PC-9 (cell line): ENCODE data around the gene SLC9B1. TPM values are rescaled to one million over a fixed set of nuclear protein-coding genes. Genes with fewer than 3 reads are reported as not detected.
"Not testable (repeated sequence)": the region's sequence is repeated elsewhere in the genome, so short reads cannot be mapped to it uniquely, and the experiment has no call there.

Source experiments
- BruUV-seq: library from RNA; stranded (reverse); fragments of 400-500 nt; replicated peaks from 2 replicates; lab custom pipeline; 2021; lab: Mats Ljungman, UMichigan
- CTCF ChIA-PET: fragments of 300-600 bp; sonication (Branson Sonifier 250); formaldehyde crosslinking; loops from one replicate; lab custom pipeline; 2022; ENCODE audit warnings: antibody characterized with exemption; lab: Charles Lee
- POLR2A ChIA-PET: fragments of 300-600 bp; sonication (Branson Sonifier 250); formaldehyde crosslinking; loops from one replicate; lab custom pipeline; 2022; ENCODE audit warnings: antibody characterized with exemption; ENCODE audit not compliant: unreplicated experiment; lab: Charles Lee
- DNase-seq, 2 experiments: peaks; one replicate each; pipeline versions ENCODE4 v3.0.0 to v3.0.0-alpha.2; 2015 to 2022; ENCODE audit warnings: mixed read lengths in 1 of 2
- H2AFZ ChIP-seq: fragments of 200-600 bp; sonication (generic); 2 replicates; pipeline ENCODE4 v1.8.1; 2017; ENCODE audit warnings: antibody characterized with exemption
- H3F3A ChIP-seq: fragments of 200-600 bp; sonication (generic); 2 replicates; pipeline ENCODE4 v1.8.1; 2017; ENCODE audit warnings: antibody characterized with exemption, mild to moderate bottlenecking, low read depth; ENCODE audit not compliant: insufficient read depth
- H3K27ac ChIP-seq: fragments of 200-600 bp; sonication (generic); 2 replicates; pipeline ENCODE4 v1.6.1; 2016; ENCODE audit warnings: mixed run types
- H3K27me3 ChIP-seq: fragments of 200-600 bp; sonication (generic); 2 replicates; pipeline ENCODE4 v1.6.1; 2016; ENCODE audit warnings: low read depth, mixed run types; ENCODE audit not compliant: insufficient read depth
- H3K36me3 ChIP-seq: fragments of 200-600 bp; sonication (generic); 2 replicates; pipeline ENCODE4 v1.6.1; 2016; ENCODE audit warnings: low read depth, mixed run types
- H3K4me1 ChIP-seq: fragments of 200-600 bp; sonication (generic); replicated peaks from 2 replicates; pipeline ENCODE4 v1.6.1; 2016; ENCODE audit warnings: mixed run types; ENCODE audit not compliant: insufficient read depth
- H3K4me2 ChIP-seq: fragments of 200-600 bp; sonication (generic); 2 replicates; pipeline ENCODE4 v1.6.1; 2017; ENCODE audit warnings: mixed run types
- H3K4me3 ChIP-seq: fragments of 200-600 bp; sonication (generic); 2 replicates; pipeline ENCODE4 v1.6.1; 2016; ENCODE audit warnings: mixed run types
- H3K79me2 ChIP-seq: fragments of 200-600 bp; sonication (generic); 2 replicates; pipeline ENCODE4 v1.6.1; 2017; ENCODE audit warnings: low read depth, mixed run types
- H3K9me2 ChIP-seq: fragments of 200-600 bp; sonication (generic); 2 replicates; pipeline ENCODE4 v1.8.1; 2017; ENCODE audit warnings: mild to moderate bottlenecking; ENCODE audit not compliant: insufficient read depth
- H3K9me3 ChIP-seq: fragments of 200-600 bp; sonication (generic); 2 replicates; pipeline ENCODE4 v1.8.1; 2016; ENCODE audit warnings: low read depth; ENCODE audit not compliant: insufficient read depth
- H4K20me1 ChIP-seq: fragments of 200-600 bp; sonication (generic); 2 replicates; pipeline ENCODE4 v1.8.1; 2017; ENCODE audit not compliant: insufficient read depth
- EZH2 ChIP-seq: fragments of 200-600 bp; sonication (generic); IDR thresholded peaks from 2 replicates; pipeline ENCODE4 v1.8.0; 2017; ENCODE audit warnings: antibody characterized with exemption, low read depth
- intact Hi-C: fragments of 100-400 bp; cut with micrococcal nuclease; formaldehyde crosslinking; loops from one replicate; pipeline ENCODE4 v1.10.0; 2022; ENCODE audit not compliant: unreplicated experiment
- total RNA-seq: library from RNA; stranded (reverse); gene quantifications from 2 replicates; pipeline ENCODE4 v1.2.3, GENCODE V29; 2021
- TF ChIP-seq, protein P1 (sequence below): fragments of 200-600 bp; sonication (generic); conservative IDR thresholded peaks from 2 replicates; pipeline ENCODE4 v1.6.1; 2017; ENCODE audit warnings: mixed run types, antibody characterized with exemption, mild to moderate bottlenecking, moderate library complexity

Gene SLC9B1
- total RNA-seq, 1 experiment from 2014 or later: not detected

DNA sequence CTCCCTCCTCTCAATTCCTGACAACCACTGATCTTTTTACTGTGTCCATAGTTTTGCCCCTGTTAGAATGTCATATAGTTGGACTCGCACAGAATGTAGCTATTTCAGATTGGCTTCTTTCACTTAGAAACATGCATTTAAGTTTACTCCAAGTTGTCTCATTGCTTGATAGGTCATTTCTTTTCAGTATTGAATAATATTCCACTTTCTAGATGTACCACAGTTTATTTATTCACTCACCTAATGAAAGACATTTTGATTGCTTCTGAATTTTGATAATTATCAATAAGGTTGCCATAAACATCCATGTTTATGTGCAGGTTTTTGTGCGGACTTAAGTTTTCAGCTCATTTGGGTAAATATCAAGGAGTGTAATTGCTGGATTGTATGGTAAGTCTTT lies 38.5 kb downstream of the SLC9B1 start:
- Histone ChIP-seq H3K4me2 (no peak overlapping the region), H3K36me3 (no peaks in the 10 kb centered on the region), H3K4me1 (no peaks in the 10 kb centered on the region), H3K9me3 (no peaks in the 10 kb centered on the region), H3K27ac (no peak overlapping the region), H2AFZ (no peak overlapping the region), H4K20me1 (no peaks in the 10 kb centered on the region), H3K79me2 (no peaks in the 10 kb centered on the region), H3K27me3 (no peaks in the 10 kb centered on the region), H3K4me3 (no peak overlapping the region), H3F3A (no peaks in the 10 kb centered on the region), H3K9me2 (0 out of 2 replicates have a peak, but pooled peaks cover 4% of the 10 kb centered on the region)
- DNase-seq: no peak
- intact Hi-C loops: no loop called here
- no TSS peak for BruUV-seq
- ChIA-PET CTCF (no interaction called here), POLR2A (interaction anchor here (0.7 kb wide), 1 partner anchor 22 kb away, joined by 5 read pairs; no protein-coding TSS in a partner anchor)
- no peak for TF ChIP-seq EZH2
- TF ChIP-seq, protein P1, sequence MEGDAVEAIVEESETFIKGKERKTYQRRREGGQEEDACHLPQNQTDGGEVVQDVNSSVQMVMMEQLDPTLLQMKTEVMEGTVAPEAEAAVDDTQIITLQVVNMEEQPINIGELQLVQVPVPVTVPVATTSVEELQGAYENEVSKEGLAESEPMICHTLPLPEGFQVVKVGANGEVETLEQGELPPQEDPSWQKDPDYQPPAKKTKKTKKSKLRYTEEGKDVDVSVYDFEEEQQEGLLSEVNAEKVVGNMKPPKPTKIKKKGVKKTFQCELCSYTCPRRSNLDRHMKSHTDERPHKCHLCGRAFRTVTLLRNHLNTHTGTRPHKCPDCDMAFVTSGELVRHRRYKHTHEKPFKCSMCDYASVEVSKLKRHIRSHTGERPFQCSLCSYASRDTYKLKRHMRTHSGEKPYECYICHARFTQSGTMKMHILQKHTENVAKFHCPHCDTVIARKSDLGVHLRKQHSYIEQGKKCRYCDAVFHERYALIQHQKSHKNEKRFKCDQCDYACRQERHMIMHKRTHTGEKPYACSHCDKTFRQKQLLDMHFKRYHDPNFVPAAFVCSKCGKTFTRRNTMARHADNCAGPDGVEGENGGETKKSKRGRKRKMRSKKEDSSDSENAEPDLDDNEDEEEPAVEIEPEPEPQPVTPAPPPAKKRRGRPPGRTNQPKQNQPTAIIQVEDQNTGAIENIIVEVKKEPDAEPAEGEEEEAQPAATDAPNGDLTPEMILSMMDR: no peak

DNA sequence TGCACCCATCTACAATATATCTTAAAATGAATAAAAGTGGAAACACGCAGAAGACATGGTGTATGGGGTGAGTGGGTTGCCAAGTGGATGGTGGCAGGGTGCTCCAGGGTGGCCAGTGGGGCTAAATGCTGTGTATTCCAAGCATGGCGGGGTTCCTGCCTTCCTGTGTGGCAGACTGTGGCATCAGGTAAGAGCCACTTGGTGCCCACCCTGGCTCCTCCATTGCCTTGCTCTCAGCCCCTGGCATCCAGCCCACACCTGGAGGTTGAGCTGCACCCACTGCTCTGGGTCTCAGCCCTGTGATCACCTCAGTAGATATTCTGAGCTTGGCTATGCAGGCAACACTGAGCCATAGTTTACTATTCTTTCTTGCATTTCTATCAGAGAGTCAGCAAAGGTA lies 57.7 kb downstream of the SLC9B1 start:
- H3K4me3 ChIP-seq, CTCF ChIA-PET, H3K27ac ChIP-seq, H3F3A ChIP-seq, H4K20me1 ChIP-seq, H3K4me1 ChIP-seq, H3K4me2 ChIP-seq, H3K79me2 ChIP-seq, intact Hi-C loops, DNase-seq, POLR2A ChIA-PET, H3K36me3 ChIP-seq, H2AFZ ChIP-seq, BruUV-seq, H3K9me2 ChIP-seq, H3K9me3 ChIP-seq, H3K27me3 ChIP-seq: not testable (repeated sequence)

DNA sequence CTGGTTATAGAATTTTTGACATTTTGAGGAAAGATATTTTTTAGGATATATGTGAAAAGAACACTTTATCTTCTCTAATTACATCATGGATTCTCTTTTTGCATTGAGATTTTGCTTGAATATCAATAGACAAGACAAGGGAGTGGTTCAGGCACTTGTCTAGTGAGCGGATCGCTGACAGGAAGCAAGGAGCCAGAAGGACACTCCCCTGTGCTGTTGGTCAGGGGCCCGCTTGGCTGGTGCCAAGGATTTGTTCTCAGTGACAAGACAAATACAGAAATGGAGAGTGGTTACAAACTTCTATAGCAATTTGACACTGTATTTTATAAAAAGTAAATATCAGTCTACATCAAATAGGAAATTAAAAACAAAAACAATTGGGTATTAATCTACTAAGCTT lies 60.0 kb downstream of the SLC9B1 start:
- no peak overlapping the region for H3K4me2 ChIP-seq
- no peaks in the 10 kb centered on the region for H3F3A ChIP-seq
- H3K4me1 ChIP-seq: no peaks in the 10 kb centered on the region
- no peak for DNase-seq
- H3K9me3 ChIP-seq: no peaks in the 10 kb centered on the region
- no peak overlapping the region for H3K4me3 ChIP-seq
- BruUV-seq: no TSS peak
- H3K79me2 ChIP-seq: no peaks in the 10 kb centered on the region
- no peak overlapping the region for H3K27ac ChIP-seq
- intact Hi-C loops: no loop called here
- H3K27me3 ChIP-seq: no peaks in the 10 kb centered on the region
- no peaks in the 10 kb centered on the region for H3K9me2 ChIP-seq
- no peaks in the 10 kb centered on the region for H3K36me3 ChIP-seq
- CTCF ChIA-PET: no interaction called here
- H2AFZ ChIP-seq: no peak overlapping the region
- POLR2A ChIA-PET: no interaction called here
- H4K20me1 ChIP-seq: no peaks in the 10 kb centered on the region
- TF ChIP-seq EZH2: no peak
- TF ChIP-seq, protein P1: no peak

DNA sequence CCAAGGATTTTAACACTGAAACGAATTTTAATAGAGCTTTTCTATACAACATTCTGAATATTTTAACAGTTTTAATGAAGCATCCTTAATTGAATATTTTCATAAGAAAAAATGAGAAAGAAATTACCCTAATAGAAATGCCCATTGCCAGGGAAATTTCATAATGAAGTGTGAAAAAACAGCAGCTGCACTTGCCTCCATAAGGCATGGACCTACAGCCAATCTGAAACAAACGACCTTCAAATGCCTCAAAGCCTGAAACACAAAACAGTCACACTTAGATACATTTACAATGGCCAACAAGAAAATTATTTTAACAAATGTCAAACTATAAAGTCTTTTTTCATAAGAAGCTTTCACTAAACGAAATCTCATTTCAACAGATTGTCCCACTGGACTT lies 74.4 kb downstream of the SLC9B1 start:
- H3K9me3 ChIP-seq: no peaks in the 10 kb centered on the region
- H3K4me2 ChIP-seq: no peak overlapping the region
- no peaks in the 10 kb centered on the region for H3K36me3 ChIP-seq
- intact Hi-C loops: no loop called here
- POLR2A ChIA-PET: no interaction called here
- no peaks in the 10 kb centered on the region for H3K79me2 ChIP-seq
- no TSS peak for BruUV-seq
- H4K20me1 ChIP-seq: no peaks in the 10 kb centered on the region
- H3K27ac ChIP-seq: no peak overlapping the region
- H3F3A ChIP-seq: no peaks in the 10 kb centered on the region
- H3K4me1 ChIP-seq: no peaks in the 10 kb centered on the region
- H3K4me3 ChIP-seq: no peak overlapping the region
- TF ChIP-seq, protein P1: no peak
- TF ChIP-seq EZH2: no peak
- H3K9me2 ChIP-seq: no peaks in the 10 kb centered on the region
- no peak overlapping the region for H2AFZ ChIP-seq
- H3K27me3 ChIP-seq: no peaks in the 10 kb centered on the region
- CTCF ChIA-PET: no interaction called here
- no peak for DNase-seq

DNA sequence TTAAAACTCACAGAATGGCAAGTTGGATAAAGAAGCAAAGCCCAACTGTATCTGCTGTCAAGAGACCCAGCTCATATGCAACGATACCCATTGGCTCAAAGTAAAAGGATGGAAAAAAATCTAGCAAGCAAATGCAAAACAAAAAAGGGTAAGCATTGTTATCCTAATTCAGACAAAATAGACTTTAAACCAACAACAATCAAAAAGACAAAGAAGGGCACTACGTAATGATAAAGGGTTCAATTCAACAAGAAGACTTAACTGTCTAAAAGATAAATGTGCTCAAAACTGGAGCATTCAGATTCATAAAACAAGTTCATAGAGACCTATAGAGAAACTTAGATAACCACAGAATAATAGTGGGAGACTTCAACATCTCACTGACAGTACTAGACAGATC lies 81.4 kb downstream of the SLC9B1 start:
- H3K4me3 ChIP-seq, H2AFZ ChIP-seq, H3F3A ChIP-seq, H3K27me3 ChIP-seq, H3K36me3 ChIP-seq, intact Hi-C loops, POLR2A ChIA-PET, H3K9me2 ChIP-seq, BruUV-seq, H3K9me3 ChIP-seq, H3K4me1 ChIP-seq, H3K27ac ChIP-seq, H4K20me1 ChIP-seq, DNase-seq, H3K4me2 ChIP-seq, H3K79me2 ChIP-seq: not testable (repeated sequence)
- CTCF ChIA-PET: interaction anchor here (0.6 kb wide), 1 partner anchor 307 kb away, joined by 4 read pairs; no protein-coding TSS in a partner anchor
